Tibial nerve (tissue), 4 donors: ENCODE data around the gene RFX7.

Experiments used
- EP300 ChIP-seq, 2 donors: sonication (generic); formaldehyde crosslinking; IDR thresholded peaks; one replicate each; pipeline ENCODE4 v1.6.1; 2017; ENCODE audit warnings: antibody characterized with exemption in 2 of 2, mild to moderate bottlenecking in 1 of 2
- TF ChIP-seq, protein P1 (sequence below), 5 experiments: fragments of 200-600 bp in 3 of 5; fragments of 450-650 bp in 2 of 5; sonication (generic) in 3 of 5; IDR thresholded peaks; one replicate each; pipeline ENCODE4 v1.5.1; 2016 to 2019; ENCODE audit warnings: antibody characterized with exemption in 5 of 5, mild to moderate bottlenecking in 3 of 5, moderate library complexity in 2 of 5

DNA sequence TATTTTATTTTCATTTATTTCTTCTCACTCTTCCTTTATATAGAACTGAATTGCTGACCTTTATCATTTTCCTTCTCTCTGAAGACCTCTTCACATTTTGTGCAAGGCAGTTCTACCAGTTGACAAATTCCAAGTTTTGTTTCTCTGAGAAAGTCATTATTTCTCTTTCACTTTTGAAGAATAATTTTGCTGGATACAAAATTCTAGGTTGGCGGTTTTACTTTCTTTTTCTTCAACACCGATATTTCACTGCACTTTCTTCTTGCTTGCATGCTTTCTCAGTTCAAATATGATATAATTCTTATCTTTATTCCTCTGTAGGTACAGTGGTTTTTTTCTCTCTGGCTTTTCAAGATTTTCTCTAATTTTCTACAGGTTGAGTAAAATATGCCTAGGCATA is 15.9 kb downstream of the RFX7 start:
- TF ChIP-seq, protein P1, sequence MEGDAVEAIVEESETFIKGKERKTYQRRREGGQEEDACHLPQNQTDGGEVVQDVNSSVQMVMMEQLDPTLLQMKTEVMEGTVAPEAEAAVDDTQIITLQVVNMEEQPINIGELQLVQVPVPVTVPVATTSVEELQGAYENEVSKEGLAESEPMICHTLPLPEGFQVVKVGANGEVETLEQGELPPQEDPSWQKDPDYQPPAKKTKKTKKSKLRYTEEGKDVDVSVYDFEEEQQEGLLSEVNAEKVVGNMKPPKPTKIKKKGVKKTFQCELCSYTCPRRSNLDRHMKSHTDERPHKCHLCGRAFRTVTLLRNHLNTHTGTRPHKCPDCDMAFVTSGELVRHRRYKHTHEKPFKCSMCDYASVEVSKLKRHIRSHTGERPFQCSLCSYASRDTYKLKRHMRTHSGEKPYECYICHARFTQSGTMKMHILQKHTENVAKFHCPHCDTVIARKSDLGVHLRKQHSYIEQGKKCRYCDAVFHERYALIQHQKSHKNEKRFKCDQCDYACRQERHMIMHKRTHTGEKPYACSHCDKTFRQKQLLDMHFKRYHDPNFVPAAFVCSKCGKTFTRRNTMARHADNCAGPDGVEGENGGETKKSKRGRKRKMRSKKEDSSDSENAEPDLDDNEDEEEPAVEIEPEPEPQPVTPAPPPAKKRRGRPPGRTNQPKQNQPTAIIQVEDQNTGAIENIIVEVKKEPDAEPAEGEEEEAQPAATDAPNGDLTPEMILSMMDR (IDR thresholded peaks at IDR 0.05), result no peak
- TF ChIP-seq EP300 (IDR thresholded peaks at IDR 0.05), result no peak
